Measurements from ENCODE around the gene NEU1.
"Not testable (repeated sequence)": the region's sequence is repeated elsewhere in the genome, so short reads cannot be mapped to it uniquely, and the experiment has no call there.

The NEU1 gene

DNA sequence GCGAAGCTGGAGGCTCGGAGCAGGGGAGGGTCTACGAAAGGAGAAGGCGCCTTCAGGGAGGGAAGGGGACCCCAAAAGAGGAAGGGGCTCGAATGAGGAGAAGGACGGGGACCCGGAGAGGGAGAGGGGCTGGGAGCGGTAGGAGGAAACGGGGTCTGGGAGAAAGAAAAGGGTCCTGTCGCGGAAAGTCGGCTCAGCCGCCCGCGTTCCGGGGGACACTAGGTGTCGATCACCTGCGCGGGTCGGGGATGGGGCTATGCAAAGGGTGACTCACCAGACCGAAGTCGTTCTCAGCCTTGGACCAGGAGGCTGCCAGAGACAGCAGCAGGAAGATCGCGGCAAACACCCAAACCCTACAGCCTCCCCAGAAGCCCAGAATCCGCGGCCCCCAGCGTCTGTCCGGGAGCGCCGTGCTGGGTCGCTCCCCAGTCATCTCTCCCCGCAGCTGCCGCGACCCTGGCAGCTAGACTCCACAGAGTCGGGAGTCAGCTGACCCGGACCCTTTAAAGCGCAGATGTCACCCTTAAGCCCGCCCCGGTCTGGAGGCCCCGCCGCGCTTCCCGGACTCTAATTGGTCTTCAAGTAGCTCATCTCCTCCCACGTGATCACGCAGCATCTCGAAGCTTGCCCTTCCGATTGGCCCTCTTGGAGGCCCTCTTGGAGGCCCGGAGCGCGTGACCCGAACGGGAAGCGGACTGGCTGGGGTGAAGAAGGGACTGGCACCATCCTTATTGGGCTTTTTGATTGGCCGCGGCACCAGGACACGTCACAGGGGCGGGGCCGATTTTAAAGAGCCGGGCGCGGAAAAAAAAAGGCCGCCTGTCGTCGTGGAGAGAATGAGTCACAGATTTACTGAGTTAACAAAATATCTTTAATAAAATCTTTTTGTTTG is at the start of gene NEU1:
Gene NEU1 (minus strand): TSS at position 478 of the 892 bp plus-strand sequence. CDS start 45 bp downstream, at position 433.
- DNase-seq (ENCODE audit: extremely low read depth in 1 of 2, low read depth in 1 of 2) = peak; percentile 96 to 100

DNA sequence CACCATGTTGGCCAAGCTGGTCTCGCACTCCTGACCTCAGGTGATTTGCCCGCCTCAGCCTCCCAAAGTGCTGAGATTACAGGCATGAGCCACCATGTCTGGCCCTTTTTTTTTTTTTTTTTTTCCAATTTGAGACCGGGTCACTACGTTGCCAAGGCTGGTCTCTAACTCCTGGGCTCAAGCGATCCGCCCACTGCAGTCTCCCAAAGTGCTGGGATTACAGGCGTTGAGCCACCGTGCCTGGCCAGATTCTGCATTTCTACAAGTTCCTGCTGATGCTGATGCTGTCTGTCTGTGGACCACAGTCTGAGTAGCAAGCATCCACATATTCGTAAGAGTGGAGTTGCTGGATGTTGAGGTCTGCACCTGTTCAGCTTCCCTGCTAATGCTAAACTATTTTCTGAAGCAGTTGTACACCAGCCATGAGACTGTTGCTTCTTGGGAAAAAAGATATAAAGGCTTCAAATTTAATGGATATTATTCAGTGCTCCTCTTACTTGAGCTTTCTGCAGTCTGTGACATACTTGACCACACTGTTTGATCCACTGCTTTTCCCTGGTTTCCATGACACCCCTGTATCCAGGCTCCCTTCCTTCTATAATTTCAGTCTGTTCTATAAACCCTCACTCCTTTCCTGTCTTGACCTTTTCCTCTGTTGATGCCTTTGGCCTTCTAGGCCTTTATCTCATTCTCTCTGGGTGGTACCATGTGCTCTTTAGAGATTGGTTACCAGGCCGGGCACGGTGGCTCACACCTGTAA is 49.4 kb upstream of the NEU1 start:
- no peak for DNase-seq (ENCODE audit: extremely low read depth in 1 of 2, low read depth in 1 of 2)

DNA sequence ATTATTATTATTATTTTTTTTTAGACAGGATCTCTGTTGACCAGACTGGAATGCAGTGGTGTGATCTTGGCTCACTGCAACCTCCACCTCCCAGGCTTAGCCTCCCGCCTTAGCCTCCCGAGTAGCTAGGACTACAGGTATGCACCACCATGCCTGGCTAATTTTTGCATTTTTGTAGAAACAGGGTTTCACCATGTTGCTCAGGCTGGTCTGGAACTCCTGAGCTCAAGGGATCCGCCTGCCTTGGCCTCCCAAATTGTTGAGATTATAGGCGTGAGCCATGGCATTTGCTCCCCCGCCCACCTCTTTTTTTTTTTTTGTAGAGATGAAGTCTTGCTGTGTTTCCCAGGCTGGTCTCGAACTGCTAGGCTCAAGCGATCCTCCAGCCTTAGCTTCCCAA is 46.7 kb upstream of the NEU1 start:
- not testable (repeated sequence) for DNase-seq (ENCODE audit: extremely low read depth in 1 of 2, low read depth in 1 of 2)

DNA sequence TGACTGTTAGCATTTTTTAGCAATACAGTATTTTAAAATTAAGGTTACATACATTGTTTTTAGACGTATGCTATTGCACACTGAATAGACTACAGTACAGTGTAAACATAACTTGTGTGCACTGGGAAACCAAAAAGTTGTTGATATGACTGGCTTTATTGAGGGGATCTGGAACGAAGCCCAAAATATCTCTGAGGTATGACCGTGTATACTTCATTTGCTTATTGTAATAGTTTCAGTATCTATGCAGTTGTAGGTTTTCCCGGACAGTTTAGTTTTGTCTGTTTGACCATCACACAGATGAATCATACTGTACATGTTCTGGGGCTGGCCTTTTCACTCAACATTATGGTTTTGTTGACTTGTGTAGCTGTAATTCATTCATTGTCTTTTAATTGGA is 46.2 kb upstream of the NEU1 start:
- no peak for DNase-seq (ENCODE audit: extremely low read depth in 1 of 2, low read depth in 1 of 2)

DNA sequence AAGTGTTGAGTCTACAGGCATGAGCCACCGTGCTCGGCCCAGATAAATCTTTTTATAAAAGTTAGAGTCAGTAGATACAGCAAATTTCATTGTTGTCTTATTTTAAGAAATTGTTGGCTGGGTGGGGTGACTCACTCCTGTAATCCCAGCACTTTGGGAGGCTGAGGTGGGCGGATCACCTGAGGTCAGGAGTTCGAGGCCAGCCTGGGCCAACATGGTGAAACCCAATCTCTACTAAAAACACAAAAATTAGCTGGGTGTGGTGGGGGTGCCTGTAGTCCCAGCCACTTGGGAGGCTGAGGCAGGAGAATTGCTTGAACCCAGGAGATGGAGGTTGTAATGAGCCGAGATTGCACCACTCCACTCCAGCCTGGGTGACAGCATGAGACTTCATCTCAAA is 45.6 kb upstream of the NEU1 start:
- DNase-seq (ENCODE audit: extremely low read depth in 1 of 2, low read depth in 1 of 2) = not testable (repeated sequence)

DNA sequence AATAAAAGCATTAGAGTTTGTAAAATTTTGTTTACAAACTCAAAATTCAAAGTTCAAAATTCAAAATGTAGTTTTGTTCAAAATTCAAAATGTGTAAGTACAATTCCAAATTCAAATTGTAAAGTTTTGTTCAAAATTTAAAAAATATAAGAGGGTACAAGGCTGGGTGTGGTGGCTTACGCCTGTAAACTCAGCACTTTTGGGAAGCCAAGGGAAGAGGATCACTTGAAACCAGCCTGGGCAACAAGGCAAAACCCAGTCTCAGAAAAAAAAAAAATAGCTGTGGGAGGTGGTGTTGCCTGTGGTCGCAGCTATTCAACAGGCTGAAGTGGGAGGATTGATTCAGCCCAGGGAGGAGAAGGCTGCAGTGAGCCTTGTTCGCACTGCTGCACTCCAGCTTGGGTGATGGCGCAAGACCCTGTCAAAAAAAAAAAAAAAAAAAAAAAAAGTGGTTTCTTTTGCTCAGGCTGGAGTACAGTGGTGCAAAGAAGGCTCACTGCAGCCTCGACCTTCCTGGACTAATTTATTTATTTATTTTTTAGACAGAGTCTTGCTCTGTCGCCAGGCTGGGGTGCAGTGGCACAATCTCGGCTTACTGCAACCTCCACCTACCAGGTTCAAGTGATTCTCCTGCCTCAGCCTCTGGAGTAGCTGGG is 44.7 kb upstream of the NEU1 start:
- no peak for DNase-seq (ENCODE audit: extremely low read depth in 1 of 2, low read depth in 1 of 2)

DNA sequence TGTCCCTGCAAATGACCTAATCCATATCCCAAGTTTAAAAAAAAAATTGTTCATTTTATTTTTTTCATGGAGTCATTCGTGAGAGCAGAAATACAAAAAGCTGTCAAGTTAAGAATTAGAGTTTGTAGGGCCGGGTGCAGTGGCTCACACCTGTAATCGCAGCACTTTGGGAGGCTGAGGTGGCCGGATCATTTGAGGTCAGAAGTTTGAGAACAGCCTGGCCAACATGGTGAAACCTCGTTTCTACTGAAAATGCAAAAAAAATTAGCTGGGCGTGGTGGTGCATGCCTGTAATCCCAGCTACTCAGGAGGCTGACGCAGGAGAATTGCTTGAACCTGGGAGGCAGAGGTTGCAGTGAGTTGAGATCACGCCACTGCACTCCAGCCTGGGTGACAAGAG is 44.1 kb upstream of the NEU1 start:
- DNase-seq (ENCODE audit: extremely low read depth in 1 of 2, low read depth in 1 of 2) = not testable (repeated sequence)

DNA sequence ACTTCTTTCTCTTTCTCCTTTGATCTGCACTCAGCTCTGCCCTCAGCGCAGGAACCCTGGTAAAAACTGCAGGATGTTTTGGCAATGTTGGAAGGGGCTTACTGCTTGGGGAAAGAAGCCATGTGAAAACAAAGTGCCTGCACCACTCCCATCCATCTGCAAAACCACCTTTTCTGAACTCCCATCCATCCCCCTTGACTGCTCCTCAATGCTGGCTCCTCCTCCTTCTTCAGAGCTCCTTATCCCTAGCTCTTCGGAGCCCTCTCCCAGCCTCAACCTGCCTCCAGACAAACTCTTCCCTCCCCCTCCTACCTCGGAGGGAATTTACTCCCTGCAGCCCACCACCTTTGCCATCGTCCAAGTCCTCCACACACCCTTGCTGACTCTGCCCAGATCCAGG is 43.5 kb upstream of the NEU1 start:
- DNase-seq (ENCODE audit: extremely low read depth in 1 of 2, low read depth in 1 of 2) = no peak

DNA sequence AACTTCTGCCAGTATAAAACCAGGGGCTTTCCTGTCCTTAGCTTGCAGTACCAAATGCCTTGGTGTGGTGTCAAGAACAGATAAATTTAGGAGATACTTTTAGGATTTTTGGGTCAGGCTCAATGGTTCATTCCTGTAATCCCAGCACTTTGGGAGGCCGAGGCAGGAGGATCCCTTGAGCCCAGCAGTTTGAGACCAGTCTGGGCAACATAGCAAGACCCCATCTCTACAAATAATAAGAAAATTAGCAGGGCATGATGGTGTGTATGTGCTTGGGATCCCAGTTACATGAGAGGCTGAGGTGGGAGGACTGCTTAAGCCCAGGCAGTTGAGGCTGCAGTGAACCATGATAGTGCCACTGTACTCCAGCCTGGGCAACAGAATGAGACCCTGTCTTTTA is 42.4 kb upstream of the NEU1 start:
- no peak for DNase-seq (ENCODE audit: extremely low read depth in 1 of 2, low read depth in 1 of 2)

DNA sequence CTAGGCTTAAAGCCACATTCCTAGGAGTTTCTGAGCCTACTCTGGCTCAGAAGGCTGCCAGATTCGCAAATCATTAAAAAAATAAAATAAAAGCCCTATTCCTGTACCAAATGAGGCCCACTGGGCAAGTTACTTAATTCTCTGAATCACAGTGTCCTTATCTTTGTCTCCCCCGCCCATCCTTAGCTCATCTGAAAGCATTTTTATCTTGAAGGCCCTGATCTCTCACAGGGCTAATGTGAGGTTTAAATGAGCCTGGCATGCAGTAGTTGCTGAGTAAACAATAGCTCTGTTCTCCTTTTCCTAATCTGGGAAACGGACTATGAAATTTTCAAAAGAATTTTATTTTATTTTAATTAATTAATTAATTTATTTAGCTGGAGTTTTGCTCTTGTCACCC is 41.3 kb upstream of the NEU1 start:
- DNase-seq (ENCODE audit: extremely low read depth in 1 of 2, low read depth in 1 of 2) = no peak

DNA sequence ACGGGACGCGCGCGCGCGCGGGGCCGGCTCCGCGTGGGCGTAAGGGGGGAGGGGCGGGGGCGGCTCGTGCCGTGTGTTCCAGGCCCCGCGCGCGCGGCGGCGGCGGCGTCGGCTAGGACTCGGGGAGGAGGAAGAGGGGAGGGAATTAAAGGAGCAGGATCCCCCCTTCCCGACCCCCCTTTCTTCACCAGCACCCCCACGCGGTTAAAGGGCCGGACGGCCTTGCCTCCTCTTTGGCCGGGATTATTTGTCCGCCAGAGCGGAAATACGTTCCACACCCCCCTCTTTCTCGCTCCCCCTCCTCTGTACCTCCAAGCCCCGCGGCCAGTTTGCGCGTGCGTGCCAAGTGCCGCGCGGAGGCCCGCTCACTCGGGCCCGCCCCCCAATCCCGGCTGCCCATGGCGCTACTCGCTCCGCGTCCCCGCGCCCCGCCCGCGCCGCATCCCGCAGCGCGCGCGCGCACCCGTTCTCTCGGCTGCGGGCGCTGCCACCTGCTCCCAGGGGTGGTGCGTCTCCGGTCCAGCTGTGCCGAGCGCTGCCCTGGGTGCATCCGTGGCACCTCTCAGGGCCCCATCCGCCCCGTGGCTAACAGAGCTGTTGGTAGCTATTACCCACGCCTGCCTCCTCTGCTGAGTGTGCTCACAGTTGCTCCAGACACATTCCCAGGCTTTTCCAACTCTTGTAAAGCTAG is 39.5 kb upstream of the NEU1 start, which contains the start of gene ZBTB12:
Gene ZBTB12 (minus strand): TSS at position 134 of the 691 bp plus-strand sequence. CDS start 781 bp downstream, outside the sequence.
- DNase-seq (ENCODE audit: extremely low read depth in 1 of 2, low read depth in 1 of 2) = peak; percentile 73 to 78

DNA sequence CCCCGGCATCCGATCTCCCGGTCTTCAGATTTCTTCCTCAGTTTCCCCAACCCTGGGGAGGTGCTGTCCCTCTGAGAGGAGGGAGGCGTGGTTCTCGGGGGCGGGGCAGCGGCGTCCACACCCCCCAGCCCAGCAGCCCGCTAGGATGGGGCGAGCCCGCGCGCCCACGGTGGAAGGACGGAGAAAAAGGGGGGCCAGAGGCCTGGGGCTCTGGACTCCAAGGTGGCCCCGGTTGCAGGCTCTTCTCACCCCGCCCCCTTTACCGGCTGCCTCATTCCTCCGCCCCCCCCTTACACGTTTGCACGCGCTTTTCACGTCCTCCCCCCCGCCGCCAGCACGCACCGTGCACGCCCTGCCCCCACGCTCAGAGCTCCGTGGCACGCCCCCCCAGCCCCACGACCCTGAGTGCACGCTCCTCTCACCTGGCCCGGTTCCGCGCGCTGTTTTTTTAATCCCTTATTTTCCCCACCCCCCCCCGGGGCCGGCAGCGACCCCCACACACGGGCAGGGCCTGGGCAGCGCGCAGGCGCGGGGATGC is 38.9 kb upstream of the NEU1 start:
- peak in 1 of 2 donors; percentile 36 for DNase-seq (ENCODE audit: extremely low read depth in 1 of 2, low read depth in 1 of 2)

DNA sequence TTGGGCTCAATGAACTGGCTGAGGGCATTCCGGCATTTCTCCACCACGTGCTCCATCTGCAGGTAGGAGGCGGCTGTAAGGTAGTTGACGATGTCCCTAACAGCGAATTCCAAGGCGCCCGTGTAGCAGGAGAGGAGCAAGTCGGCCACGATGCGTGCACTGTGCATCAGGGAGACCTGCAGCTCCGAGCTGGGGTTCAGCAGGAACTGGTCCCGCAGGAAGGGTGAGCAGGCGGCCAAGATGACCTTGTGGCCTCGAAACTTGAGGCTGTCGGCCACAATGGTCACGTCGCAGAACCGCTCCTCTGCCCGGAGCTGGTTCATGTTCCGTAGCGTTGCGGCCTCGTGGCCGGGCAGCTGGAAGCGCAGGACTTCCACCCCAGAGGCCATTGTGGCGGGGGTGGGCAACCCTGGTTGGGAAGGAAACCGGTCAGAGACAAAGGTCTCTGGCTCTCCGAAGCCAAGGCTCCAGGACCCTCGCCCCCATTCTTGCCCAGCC is 38.3 kb upstream of the NEU1 start:
- DNase-seq (ENCODE audit: extremely low read depth in 1 of 2, low read depth in 1 of 2) = no peak

DNA sequence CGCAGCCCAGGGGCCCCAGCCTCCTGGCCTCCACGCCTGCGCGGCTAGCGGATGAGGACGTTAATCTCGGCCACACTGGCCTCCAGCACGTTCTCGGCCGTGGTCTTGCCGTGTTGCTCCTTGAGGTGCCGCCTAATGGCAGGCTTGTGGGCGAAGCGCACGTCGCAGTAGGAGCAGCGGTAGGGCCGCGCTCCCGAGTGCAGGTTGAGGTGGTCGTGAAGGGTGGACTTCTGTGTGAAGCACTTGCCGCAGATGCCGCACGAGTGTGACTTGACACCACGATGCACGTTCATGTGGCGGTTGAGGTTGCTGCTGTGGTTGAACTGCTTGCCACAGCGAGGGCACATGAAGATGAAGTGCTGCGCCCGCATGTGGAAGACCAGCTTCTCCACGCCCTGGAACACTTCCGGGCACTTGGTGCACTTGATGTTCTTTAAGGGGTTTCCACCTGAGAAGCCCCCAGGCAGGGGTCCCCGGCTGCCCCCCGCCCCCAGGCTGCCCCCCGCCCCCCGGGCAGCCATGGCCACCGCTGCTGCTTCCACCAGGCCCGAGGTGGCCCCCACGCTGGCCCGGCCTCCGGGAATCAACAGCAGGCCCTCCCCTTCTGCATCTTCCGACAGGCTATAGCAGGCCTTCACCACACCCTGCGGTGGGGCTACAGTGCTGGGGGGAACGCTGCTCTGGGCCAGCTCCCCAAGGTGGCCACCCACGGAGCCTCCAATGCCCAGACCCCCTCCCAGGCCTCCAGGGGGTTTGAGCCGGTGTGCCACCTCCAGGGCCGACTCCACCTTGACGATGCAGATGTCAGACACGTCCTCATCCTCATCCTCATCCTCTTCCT is 37.5 kb upstream of the NEU1 start:
- DNase-seq (ENCODE audit: extremely low read depth in 1 of 2, low read depth in 1 of 2) = no peak

DNA sequence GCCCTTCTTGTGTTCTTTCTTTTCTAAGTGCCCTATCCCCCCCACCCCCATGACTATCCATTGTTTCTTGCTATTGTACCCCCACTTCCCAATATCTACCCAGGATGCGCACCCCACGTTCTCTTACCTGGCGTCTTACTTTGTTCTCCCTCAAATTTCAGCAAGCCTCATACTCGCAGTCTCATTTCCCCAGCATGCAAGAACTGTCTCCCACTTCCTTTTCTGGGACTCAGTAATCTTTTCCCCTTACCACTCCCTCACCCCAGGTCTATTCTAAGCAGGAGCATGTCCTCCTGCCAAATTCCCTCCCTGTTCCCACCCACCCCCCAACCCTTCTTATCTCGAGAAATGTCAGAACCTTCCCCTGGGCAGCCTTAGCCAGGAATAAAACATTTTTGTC is 36.6 kb upstream of the NEU1 start:
- no peak for DNase-seq (ENCODE audit: extremely low read depth in 1 of 2, low read depth in 1 of 2)

DNA sequence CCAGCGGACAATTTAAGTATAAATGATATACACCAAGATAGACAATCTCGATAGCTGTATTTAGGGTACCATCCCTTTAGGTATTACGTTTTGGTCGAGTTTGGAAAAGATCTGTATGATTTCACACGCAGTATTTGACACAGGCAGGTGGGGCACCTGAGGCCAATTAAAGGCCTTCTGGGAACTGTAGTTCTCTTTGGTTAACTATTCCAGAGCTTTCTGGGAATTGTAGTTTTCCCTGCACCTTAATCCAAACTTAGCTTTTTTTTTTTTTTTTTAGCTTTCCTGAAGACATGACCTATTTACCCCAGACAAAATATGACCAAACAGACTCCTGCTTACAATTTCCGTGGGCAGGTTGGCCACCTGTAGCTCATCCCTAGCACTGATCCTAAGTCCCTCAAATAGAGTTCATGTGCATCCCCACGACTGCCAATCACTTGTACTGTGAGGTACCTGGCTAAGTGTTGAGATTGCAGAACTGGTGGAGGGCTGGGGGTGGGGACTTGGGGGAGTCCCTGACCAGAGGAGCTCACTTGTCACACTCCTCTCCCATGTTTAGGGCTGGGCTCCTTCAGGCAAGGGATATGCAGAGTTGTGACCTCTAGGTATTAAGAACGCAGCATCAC is 35.9 kb upstream of the NEU1 start:
- DNase-seq (ENCODE audit: extremely low read depth in 1 of 2, low read depth in 1 of 2) = no peak

DNA sequence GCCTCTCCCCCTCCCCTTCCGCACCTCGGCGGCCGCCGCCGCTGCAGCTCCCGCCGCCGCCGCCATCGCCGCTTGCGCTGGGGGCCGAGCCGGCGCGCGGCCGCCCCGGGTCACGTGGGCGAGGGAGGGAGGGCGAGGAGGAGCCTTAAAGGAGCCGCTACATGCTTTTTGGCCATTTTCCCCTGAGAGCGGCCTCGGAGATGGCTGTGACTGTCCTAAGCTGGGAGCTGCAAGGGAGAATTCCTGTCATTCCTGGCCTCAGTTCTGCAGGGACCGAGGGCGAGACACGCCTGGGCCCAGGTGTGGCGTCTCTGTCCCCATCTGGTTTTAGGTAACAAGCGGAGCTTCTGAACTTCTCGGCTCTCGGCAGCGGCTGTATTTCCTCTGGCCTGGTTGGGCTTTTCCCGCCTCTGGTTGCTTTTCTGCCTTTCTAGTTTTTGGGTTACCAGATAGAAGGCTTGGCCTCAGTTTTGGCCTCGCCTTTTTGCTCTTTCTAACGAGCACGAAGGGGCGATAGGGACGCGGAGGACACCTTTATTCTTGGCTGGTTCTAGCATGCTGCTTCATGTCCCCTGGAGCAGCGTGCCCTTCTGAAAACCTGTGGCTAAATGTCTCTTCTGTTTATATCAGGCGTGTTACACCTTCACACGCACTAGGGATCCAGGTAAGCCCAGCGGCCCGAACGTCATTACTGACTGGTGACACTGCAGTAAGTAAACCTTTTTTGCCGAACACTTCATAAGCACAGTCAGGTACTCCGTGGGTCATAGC is 35.2 kb upstream of the NEU1 start, which contains the start of gene EHMT2:
Gene EHMT2 (minus strand): TSS at position 87 of the 771 bp plus-strand sequence. CDS start 21 bp downstream, at position 66.
- peak; percentile 72 to 75 for DNase-seq (ENCODE audit: extremely low read depth in 1 of 2, low read depth in 1 of 2)

Measured in stimulated activated CD8-positive, alpha-beta memory T cell treated with anti-CD3 and anti-CD28 coated beads, Interleukin-7, amount 100 ng/mL, for 48 hours (primary cell).